A673 (cell line): ENCODE data around the gene SLAMF7.

Experiments used
- CTCF ChIP-seq: fragments of 300-800, 200-600 bp; sonication (generic); conservative IDR thresholded peaks from 2 replicates; pipeline ENCODE4 v1.5.1; 2017; ENCODE audit warnings: low read depth, mild to moderate bottlenecking, antibody characterized with exemption, low read length, moderate library complexity, mixed read lengths
- EZH2 ChIP-seq: fragments of 200-600 bp; sonication (generic); IDR thresholded peaks from 2 replicates; pipeline ENCODE4 v1.6.1; 2017; ENCODE audit warnings: borderline replicate concordance, low read depth, mild to moderate bottlenecking, mixed read lengths, antibody characterized with exemption, low read length; ENCODE audit not compliant: poor library complexity, severe bottlenecking

GRCh38 chr1:160789702-160790611 lies 50.9 kb downstream of the SLAMF7 start:
- TF ChIP-seq CTCF (no peak), EZH2 (no peak)
